NCI-H2107 treated with DMSO at 0.1 percent for 48 hours (cell line): ENCODE results near the gene PCNX1.
"Not testable (repeated sequence)": the region's sequence is repeated elsewhere in the genome, so short reads cannot be mapped to it uniquely, and the experiment has no call there.

ENCODE experiments used
- DNase-seq: peaks from one replicate; lab custom pipeline; 2025; ENCODE audit not compliant: unreplicated experiment; lab: John Stamatoyannopoulos, UW

PCNX1 gene

DNA sequence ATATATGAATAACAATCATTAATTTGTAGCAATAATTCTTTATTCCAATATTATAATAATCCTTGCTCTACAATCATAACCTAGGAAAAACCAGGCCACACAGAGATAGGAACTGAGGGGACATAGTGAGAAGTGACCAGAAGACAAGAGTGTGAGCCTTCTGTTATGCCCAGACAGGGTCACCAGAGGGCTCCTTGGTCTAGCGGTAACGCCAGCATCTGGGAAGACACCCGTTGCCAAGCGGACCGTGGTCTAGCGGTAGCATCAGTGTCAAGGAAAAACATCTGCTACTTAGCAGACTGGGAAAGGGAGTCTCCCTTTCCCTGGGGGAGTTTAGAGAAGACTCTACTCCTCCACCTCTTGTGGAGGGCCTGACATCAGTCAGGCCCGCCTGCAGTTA lies 240.1 kb downstream of the PCNX1 start:
- not testable (repeated sequence) for DNase-seq

DNA sequence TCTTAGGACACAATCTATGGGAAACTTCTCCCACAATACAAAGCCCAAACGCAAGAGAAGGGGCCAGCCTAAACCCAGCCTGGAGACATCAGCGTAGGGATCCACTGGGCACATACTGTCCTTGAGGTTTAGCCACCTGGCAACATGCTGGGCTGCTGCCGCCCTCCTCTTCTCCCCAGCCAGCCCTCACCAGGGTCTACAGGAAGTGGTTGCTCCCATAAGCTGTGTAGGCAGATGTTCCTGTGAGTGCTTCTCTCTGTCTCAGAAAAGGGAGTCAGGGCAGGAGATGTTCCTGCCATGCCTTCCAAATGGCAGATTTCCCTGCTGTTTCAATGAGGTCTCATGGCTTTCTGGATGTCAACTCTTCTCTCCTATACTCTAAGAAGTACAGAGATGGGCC lies 241.4 kb downstream of the PCNX1 start:
- no peak for DNase-seq

DNA sequence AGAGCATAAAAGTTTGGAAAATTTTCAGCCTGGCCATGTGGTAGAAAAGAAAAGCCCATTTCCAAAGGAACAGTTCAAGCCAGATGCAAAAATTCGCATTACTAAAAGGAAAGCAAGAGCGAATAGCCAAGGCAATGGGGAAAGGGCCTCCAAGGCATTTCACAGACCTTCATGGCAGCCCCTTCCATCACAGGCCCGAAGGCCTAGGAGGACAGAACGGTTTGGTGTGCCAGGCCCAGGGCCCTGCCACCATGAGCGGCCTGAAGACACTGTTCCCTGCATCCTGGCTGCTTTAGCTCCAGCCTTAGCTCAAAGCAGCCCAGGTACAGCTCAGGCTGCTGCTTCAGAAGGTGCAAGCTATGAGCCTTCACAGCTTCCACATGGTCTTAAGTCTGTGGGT lies 243.5 kb downstream of the PCNX1 start:
- DNase-seq = no peak

DNA sequence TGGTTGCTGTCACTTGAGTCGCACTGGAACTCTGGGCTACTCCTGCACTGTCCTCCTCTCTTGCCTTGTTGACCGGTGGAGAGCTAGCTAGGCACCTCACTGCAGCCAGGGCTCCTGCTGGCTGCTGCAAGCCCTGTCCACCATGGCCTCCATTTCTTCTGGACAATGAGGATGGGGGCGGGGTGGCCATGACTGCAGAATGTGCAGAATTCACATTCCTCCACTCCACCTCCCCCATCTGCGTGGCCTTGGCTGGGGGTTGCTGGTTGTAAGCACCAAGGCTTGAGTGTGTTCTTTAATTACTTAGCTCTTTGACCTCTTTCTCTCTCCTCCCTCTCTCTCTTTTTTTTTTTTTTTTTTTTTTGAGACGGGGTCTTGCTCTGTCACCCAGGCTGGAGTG lies 248.5 kb downstream of the PCNX1 start:
- DNase-seq = no peak

DNA sequence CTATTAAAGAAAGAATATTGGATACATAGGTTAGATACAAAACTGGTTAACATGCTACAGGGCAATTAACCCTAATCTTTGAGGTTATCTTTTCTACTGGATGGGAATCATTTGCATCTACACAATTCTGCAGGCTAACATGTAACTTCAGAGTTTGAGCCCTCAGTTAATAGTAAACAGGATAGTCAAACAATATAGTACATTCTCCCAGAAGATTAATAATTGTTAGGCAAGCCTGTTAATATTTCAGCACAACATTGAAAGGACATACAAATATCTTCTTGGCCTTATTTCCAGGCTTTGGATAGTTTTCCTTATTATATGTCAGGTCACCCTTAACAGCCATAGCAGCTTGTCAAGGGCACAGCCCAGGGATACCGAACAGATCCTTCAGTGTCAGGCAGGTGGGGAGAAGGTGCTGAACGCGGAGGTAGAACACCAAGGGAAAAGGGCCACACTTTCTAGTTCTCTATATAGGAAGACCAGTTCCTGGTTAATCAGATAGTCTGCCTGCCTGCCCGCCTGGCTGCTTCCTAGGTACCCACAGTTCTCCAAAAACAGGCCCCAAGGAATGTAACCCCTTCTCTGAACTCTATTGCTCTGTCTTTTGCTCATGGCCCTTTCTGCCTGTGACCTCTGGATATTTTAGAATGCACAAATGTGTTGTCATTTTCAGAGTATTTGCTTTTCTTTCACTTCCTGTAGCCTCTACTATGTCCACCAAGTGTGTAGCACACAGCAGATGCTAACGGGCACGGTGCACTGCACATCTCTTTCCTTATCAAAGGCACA lies 256.0 kb downstream of the PCNX1 start:
- no peak for DNase-seq

DNA sequence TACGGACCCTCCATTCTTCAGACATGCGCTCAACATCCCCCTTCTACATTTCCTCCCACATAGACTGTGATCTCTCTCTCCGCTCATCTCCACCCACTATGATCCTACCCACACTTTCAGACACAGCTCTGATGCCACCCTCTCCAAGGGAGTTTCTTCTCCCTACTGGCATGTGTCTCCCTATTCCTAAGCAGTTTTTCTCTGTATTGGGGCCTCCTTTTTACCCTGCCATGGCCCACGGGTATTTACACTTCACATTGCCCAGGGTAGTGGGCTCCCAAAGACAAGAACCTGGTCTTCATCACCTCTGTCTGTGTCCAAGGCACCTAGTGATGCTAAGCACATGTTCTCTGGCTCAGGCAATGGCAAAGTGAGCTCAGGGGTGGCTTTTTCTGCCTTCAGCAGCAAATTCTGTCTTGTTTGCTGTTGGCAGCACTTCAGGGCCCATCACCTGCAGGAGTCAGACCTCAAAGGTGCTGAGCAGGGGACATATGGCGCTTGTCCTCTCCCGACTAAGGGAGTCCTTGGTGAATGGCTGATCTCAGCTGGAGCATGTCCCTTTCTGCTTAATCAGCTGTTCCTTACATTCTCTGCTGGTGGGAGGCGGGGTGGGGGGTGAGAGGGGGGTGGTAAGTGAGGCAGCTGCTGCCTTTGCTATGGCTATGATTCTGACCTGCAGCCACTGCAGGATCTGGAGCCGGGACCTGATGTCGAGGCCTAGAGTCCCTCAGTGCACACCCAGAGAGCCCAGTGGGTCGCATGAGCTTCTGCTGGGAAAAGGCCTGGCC lies 256.8 kb downstream of the PCNX1 start:
- peak; percentile 5 for DNase-seq
